Measurements from ENCODE around the gene LRCH4. TPM values are rescaled to one million over a fixed set of nuclear protein-coding genes. Genes with fewer than 3 reads are reported as not detected.

LRCH4 gene
- total and polyA plus RNA-seq, 9 of the 15 experiments (the other 6 are each of a cell fraction or from before 2014, with no cell fraction given): 0.06 to 63.3 (median 15.0) TPM

DNA sequence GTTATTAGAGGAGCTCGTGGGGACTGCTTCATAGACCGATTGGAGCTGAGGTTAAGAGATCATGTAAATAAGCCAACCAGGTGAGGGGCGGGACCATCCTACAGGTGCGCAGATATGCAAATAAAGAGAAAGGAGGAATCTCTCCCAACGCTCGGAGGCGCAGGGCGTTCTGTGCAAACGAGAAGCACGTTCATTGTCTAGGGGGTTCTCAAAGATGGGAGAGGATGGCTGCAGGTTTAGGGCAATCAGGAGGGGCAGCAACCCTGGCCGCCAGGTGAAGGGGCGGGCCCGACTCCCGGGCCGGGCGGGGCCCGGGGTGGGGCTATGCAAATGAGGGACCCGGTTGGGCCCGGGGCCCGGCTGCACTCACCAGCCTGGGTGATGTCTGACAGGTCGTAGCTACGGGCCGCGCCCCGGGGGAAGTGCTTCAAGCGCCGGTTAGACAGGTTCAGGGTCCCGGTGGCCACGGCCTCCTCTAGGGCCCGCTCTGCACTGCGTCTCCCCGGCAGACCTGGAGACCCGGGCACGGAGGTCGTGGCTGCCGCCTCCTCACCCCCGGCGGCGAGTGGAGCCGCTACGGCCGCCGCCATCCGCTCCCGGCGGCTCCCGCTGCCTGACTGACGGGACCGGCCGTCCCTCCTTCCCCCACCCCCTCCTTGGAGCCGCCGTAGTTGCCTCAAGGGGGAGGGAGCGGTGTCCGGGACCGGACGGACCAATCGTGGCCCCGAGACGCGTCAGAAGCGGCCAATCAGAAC is at the start of gene LRCH4 (continued):
- TF ChIP-seq MLLT1 (IDR thresholded peaks at IDR 0.05) (peak in 1 of 2 experiments; percentile 28; a peak in 1 of 4 replicates), TAF9B (IDR thresholded peaks at IDR 0.05; ENCODE audit: partially characterized antibody) (no peak), ID3 (CRISPR knock-in tag; IDR thresholded peaks at IDR 0.05) (no peak), ID3 (tag; IDR thresholded peaks at IDR 0.05) (peak; percentile 88), SRSF7 (optimal IDR thresholded peaks at IDR 0.05; ENCODE audit: low read depth, low read length) (peak; percentile 74), SRSF1 (IDR thresholded peaks at IDR 0.05; ENCODE audit: low read depth, low read length) (no peak), ZNF280B (CRISPR knock-in tag; IDR thresholded peaks at IDR 0.05) (no peak), POLR2A (conservative IDR thresholded peaks at IDR 0.05) (peak; percentile 99), L3MBTL2 (IDR thresholded peaks at IDR 0.05) (0 out of 2 replicates have a peak, but pooled peaks have one; percentile 53), CAMTA2 (CRISPR knock-in tag; conservative IDR thresholded peaks at IDR 0.05) (peak; percentile 91; the same call in 1 of the 2 replicates), TAF15 (IDR thresholded peaks at IDR 0.05; ENCODE audit: low read depth, low read length) (no peak), BDP1 (IDR thresholded peaks at IDR 0.05; ENCODE audit: insufficient read depth, insufficient read length) (no peak), PCBP1 (IDR thresholded peaks at IDR 0.05; ENCODE audit: low read depth, low read length, poor library complexity, severe bottlenecking) (peak; percentile 99), FOXP1 (CRISPR knock-in tag; IDR thresholded peaks at IDR 0.05) (peak; percentile 78), KLF1 (tag; IDR thresholded peaks at IDR 0.05) (0 out of 2 replicates have a peak, but pooled peaks have one; percentile 16)
- TF ChIP-seq, protein P1, sequence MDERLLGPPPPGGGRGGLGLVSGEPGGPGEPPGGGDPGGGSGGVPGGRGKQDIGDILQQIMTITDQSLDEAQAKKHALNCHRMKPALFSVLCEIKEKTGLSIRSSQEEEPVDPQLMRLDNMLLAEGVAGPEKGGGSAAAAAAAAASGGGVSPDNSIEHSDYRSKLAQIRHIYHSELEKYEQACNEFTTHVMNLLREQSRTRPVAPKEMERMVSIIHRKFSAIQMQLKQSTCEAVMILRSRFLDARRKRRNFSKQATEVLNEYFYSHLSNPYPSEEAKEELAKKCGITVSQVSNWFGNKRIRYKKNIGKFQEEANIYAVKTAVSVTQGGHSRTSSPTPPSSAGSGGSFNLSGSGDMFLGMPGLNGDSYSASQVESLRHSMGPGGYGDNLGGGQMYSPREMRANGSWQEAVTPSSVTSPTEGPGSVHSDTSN (CRISPR knock-in tag; IDR thresholded peaks at IDR 0.05; ENCODE audit: low read depth): peak; percentile 70
- TF ChIP-seq, protein P1 (tag; conservative IDR thresholded peaks at IDR 0.05; ENCODE audit: low read depth): no peak
- TF ChIP-seq, protein P2, sequence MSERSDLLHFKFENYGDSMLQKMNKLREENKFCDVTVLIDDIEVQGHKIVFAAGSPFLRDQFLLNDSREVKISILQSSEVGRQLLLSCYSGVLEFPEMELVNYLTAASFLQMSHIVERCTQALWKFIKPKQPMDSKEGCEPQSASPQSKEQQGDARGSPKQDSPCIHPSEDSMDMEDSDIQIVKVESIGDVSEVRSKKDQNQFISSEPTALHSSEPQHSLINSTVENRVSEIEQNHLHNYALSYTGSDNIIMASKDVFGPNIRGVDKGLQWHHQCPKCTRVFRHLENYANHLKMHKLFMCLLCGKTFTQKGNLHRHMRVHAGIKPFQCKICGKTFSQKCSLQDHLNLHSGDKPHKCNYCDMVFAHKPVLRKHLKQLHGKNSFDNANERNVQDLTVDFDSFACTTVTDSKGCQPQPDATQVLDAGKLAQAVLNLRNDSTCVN (CRISPR knock-in tag; IDR thresholded peaks at IDR 0.05): no peak
- TF ChIP-seq, protein P3, sequence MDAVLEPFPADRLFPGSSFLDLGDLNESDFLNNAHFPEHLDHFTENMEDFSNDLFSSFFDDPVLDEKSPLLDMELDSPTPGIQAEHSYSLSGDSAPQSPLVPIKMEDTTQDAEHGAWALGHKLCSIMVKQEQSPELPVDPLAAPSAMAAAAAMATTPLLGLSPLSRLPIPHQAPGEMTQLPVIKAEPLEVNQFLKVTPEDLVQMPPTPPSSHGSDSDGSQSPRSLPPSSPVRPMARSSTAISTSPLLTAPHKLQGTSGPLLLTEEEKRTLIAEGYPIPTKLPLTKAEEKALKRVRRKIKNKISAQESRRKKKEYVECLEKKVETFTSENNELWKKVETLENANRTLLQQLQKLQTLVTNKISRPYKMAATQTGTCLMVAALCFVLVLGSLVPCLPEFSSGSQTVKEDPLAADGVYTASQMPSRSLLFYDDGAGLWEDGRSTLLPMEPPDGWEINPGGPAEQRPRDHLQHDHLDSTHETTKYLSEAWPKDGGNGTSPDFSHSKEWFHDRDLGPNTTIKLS (IDR thresholded peaks at IDR 0.05; ENCODE audit: borderline replicate concordance, low read depth): no peak; the same call in 1 of the 2 replicates

All from K562 (cell line).